Natural killer cell (primary cell): ENCODE measurements around the gene TAGLN2. TPM values are rescaled to one million over a fixed set of nuclear protein-coding genes. Genes with fewer than 3 reads are reported as not detected.

Experiments
- ATAC-seq, 3 donors: fragments of 150-1000 bp in 2 of 3; fragments of 200-7000 bp in 1 of 3; cut with Tn5 transposase; 1 replicate in 1 of 3; 2 replicates in 2 of 3; pipeline ENCODE4 v1.10.0; 2021; ENCODE audit warnings: mild to moderate bottlenecking in 2 of 3, moderate library complexity in 2 of 3
- DNase-seq, 2 donors: peaks; one replicate each; pipeline versions ENCODE4 v3.0.0 to v3.0.0-alpha.2; 2013 to 2021; ENCODE audit warnings: mixed read lengths in 1 of 2
- H3K27ac ChIP-seq: one replicate; pipeline ENCODE4 v1.5.1; 2013; ENCODE audit warnings: mild to moderate bottlenecking, low read length
- H3K27me3 ChIP-seq: one replicate; pipeline ENCODE4 v1.6.1; 2013; ENCODE audit warnings: low read length; ENCODE audit not compliant: control insufficient read depth, insufficient read depth
- H3K36me3 ChIP-seq: one replicate; pipeline ENCODE4 v1.6.1; 2013; ENCODE audit warnings: low read length; ENCODE audit not compliant: control insufficient read depth, insufficient read depth
- H3K4me1 ChIP-seq: one replicate; pipeline ENCODE4 v1.6.1; 2013; ENCODE audit warnings: low read length; ENCODE audit not compliant: control insufficient read depth, insufficient read depth
- H3K4me3 ChIP-seq: one replicate; pipeline ENCODE4 v1.5.1; 2013; ENCODE audit warnings: low read length
- H3K9me3 ChIP-seq: one replicate; pipeline ENCODE4 v1.6.1; 2013; ENCODE audit warnings: low read length; ENCODE audit not compliant: control insufficient read depth, insufficient read depth
- H3K27ac Mint-ChIP-seq, 2 donors: one replicate each; pipeline ENCODE4 v1.8.0; 2022; ENCODE audit warnings: mild to moderate bottlenecking in 2 of 2, mixed read lengths in 2 of 2, moderate library complexity in 1 of 2
- H3K27me3 Mint-ChIP-seq, 2 donors: one replicate each; pipeline ENCODE4 v1.8.0; 2022; ENCODE audit warnings: low read depth in 2 of 2, mixed read lengths in 2 of 2
- H3K36me3 Mint-ChIP-seq: one replicate; pipeline ENCODE4 v1.8.0; 2022; ENCODE audit warnings: mixed read lengths
- H3K4me1 Mint-ChIP-seq, 2 donors: one replicate each; pipeline ENCODE4 v1.8.0; 2022; ENCODE audit warnings: mixed read lengths in 2 of 2
- H3K4me3 Mint-ChIP-seq: one replicate; pipeline ENCODE4 v1.8.0; 2022; ENCODE audit warnings: mild to moderate bottlenecking, moderate library complexity, mixed read lengths
- H3K9me3 Mint-ChIP-seq, 2 donors: one replicate each; pipeline ENCODE4 v1.8.0; 2022; ENCODE audit warnings: mixed read lengths in 2 of 2
- WGBS: methylation state at CpG from one replicate; pipeline ENCODE4 v1.1.7; 2013; ENCODE audit warnings: missing lambda C conversion rate; ENCODE audit not compliant: insufficient coverage; 5-methylcytosine and 5-hydroxymethylcytosine counted together
- intact Hi-C: fragments of 100-400 bp; cut with micrococcal nuclease; formaldehyde crosslinking; loops from one replicate; pipeline ENCODE4 v1.14.2; 2022
- total RNA-seq, 4 donors: library from RNA; stranded (reverse); fragments of 120-200 nt in 1 of 4; gene quantifications; one replicate each; pipeline versions ENCODE4 v1.2.3 to v1.2.4, GENCODE V29; 2013 to 2022
- TF ChIP-seq, protein P1 (sequence below): fragments of 200-600 bp; IDR thresholded peaks from one replicate; pipeline ENCODE4 v1.8.0; 2022; ENCODE audit warnings: antibody characterized with exemption

Gene TAGLN2
- total RNA-seq, 3 donors from 2014 or later (not counting 1 experiment from before 2014, with no cell fraction given), result 344 to 394 (median 358) TPM

DNA sequence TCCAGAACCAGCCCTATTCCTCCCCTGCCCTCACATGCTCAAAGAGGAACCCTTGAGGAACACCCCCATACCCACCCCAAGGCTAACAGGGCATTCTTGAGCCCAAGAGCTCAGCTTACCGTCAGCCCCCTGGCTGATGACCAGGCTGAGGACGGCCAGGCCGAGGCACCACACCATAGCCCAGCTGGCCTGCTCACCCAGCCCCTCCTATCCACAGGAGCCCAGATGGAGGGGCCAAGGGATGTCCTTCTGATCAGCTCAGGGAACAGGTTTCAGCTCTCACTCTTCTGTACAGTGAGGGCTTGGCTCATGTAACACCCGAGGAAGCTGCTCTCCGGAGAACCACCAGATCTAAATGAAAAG, 18.0 kb upstream of the TAGLN2 start:
- H3K9me3 Mint-ChIP-seq, result no peaks in the 10 kb centered on the region
- H3K4me1 ChIP-seq, result peaks cover 6% of the 10 kb centered on the region
- no peaks in the 10 kb centered on the region for H3K36me3 Mint-ChIP-seq
- H3K27ac ChIP-seq, result no peak overlapping the region
- no peak overlapping the region for H3K4me3 Mint-ChIP-seq
- no peak overlapping the region for H3K27ac Mint-ChIP-seq
- H3K9me3 ChIP-seq, result no peaks in the 10 kb centered on the region
- WGBS, result 94% methylated on average over 5 of the region's 5 CpGs
- no peak overlapping the region for H3K4me3 ChIP-seq
- peaks cover 43 to 45% of the 10 kb centered on the region in 2 donors for H3K27me3 Mint-ChIP-seq
- H3K36me3 ChIP-seq, result no peaks in the 10 kb centered on the region
- TF ChIP-seq, protein P1, sequence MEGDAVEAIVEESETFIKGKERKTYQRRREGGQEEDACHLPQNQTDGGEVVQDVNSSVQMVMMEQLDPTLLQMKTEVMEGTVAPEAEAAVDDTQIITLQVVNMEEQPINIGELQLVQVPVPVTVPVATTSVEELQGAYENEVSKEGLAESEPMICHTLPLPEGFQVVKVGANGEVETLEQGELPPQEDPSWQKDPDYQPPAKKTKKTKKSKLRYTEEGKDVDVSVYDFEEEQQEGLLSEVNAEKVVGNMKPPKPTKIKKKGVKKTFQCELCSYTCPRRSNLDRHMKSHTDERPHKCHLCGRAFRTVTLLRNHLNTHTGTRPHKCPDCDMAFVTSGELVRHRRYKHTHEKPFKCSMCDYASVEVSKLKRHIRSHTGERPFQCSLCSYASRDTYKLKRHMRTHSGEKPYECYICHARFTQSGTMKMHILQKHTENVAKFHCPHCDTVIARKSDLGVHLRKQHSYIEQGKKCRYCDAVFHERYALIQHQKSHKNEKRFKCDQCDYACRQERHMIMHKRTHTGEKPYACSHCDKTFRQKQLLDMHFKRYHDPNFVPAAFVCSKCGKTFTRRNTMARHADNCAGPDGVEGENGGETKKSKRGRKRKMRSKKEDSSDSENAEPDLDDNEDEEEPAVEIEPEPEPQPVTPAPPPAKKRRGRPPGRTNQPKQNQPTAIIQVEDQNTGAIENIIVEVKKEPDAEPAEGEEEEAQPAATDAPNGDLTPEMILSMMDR, result no peak
- DNase-seq, result no peak
- intact Hi-C loops, result no loop called here
- H3K4me1 Mint-ChIP-seq, result peaks cover 7 to 15% of the 10 kb centered on the region in 2 donors
- peaks cover 18% of the 10 kb centered on the region for H3K27me3 ChIP-seq
- no peak for ATAC-seq

DNA sequence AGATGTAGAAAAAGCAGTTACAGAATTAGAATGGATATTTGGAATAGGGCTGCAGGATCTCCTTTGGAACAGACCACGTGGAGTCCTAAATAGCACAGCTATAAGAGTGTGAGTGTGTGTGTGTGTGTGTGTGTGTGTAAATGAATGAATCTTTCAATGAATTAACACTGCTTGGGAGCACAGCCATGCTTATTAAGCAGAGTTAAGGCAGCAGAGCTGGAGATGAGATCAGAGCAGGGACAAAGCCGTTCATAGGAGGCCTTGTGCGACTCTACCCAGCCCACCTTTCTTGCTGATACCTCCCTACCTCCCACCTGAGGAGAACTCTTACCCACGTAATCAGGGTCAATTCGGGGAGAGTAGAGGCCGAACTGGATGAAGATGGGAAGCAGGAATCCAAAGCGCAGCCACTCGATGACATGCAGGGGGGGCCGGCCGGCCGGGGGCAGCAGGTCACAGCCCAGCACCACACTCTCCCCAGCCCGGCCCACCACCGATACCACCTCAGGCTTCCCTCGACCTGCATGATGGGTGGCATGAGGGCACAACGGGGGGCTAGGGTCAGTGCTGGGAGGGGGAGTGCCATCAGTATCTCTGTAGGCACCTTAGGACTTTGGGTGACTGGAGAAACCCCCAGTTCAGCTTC, 17.4 kb upstream of the TAGLN2 start:
- no peaks in the 10 kb centered on the region for H3K9me3 ChIP-seq
- Mint-ChIP-seq H3K4me3 (no peak overlapping the region), H3K9me3 (no peaks in the 10 kb centered on the region), H3K4me1 (peaks cover 7 to 15% of the 10 kb centered on the region in 2 donors), H3K27ac (no peak overlapping the region), H3K36me3 (no peaks in the 10 kb centered on the region), H3K27me3 (peaks cover 40% of the 10 kb centered on the region in 2 donors)
- ATAC-seq (no peak), DNase-seq (no peak)
- H3K4me1 ChIP-seq, result peaks cover 11% of the 10 kb centered on the region
- H3K36me3 ChIP-seq, result no peaks in the 10 kb centered on the region
- no peak overlapping the region for H3K4me3 ChIP-seq
- no peak overlapping the region for H3K27ac ChIP-seq
- H3K27me3 ChIP-seq, result peaks cover 18% of the 10 kb centered on the region
- WGBS, result 90% methylated on average over 13 of the region's 15 CpGs
- TF ChIP-seq, protein P1, result no peak
- intact Hi-C loops, result no loop called here

DNA sequence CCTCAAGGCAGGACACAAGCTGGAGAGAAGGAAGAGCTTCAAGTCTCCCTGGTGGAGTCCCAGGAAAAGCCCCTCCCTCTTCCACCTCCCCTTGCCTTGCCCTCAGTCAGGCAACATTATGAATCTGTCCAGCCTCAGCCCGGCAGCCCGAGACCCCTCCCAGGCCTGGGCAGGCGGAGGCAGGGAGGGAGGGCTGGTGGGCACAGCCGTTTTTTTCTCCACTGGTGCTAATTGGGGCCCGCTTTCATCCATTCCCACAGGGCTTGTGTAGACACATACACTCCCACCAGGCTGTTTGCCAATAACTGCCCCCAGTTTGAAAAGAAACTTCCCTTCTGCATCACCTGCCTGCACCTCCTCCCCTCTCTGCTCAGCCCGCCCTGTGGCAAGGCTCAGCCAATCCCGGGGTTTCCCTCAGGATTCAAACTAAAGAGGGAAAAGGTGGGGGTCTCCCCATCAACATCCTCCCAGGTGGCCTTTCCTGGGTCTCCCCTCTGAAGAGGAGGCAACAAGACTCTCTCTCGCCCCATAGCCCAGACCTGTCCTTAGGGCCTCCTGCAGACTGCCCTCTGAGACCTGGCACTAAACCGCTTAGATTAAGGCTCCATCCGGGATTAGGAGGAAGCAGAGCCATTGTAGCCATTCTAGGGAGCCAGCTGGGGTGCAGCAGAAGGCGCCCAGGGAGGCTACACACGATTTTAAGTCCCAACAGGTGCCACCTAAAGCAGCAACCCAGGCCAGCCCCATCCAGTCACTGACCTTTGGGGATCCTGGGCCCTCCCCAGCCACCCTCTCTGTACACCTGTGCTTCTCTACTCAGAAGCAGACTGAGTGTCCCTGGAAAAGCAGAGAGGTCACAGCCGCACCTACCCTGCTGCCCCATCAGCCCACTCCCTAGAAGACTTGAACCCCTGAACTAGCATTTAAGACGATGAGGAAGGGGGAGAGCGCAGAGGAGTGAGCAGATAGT, 16.6 kb upstream of the TAGLN2 start:
- Mint-ChIP-seq H3K27ac (no peak overlapping the region), H3K9me3 (no peaks in the 10 kb centered on the region), H3K4me3 (no peak overlapping the region), H3K36me3 (no peaks in the 10 kb centered on the region), H3K27me3 (peaks cover 36 to 40% of the 10 kb centered on the region in 2 donors), H3K4me1 (peaks cover 7 to 15% of the 10 kb centered on the region in 2 donors)
- Histone ChIP-seq H3K4me3 (no peak overlapping the region), H3K27me3 (peaks cover 18% of the 10 kb centered on the region), H3K27ac (no peak overlapping the region), H3K9me3 (no peaks in the 10 kb centered on the region), H3K4me1 (peaks cover 20% of the 10 kb centered on the region), H3K36me3 (no peaks in the 10 kb centered on the region)
- ATAC-seq (no peak), DNase-seq (no peak)
- intact Hi-C loops, result no loop called here
- TF ChIP-seq, protein P1, result no peak
- WGBS, result 86% methylated on average over 15 of the region's 15 CpGs
